Stimulated activated CD8-positive, alpha-beta memory T cell treated with anti-CD3 and anti-CD28 coated beads, Interleukin-2, amount 100 ng/mL, for 1 hour (primary cell): Measurements from ENCODE around the gene NATD1.
"Not testable (repeated sequence)": the region's sequence is repeated elsewhere in the genome, so short reads cannot be mapped to it uniquely, and the experiment has no call there.

Experiments used
- DNase-seq, 2 donors: peaks; one replicate each; pipeline ENCODE4 v3.0.0-alpha.2; 2020; ENCODE audit warnings: low read depth in 2 of 2

Gene NATD1

GRCh38 chr17:21247552-21248258 is 5.5 kb downstream of the NATD1 start:
- DNase-seq, result no peak

GRCh38 chr17:21246698-21247097 is 6.5 kb downstream of the NATD1 start:
- DNase-seq, result no peak

GRCh38 chr17:21245639-21246084 is 7.5 kb downstream of the NATD1 start:
- DNase-seq, result no peak

- DNase-seq, result no peak
Measured at GRCh38 chr17:21243516-21244303, 9.5 kb downstream of the NATD1 start.

- no peak for DNase-seq
Measured at GRCh38 chr17:21242780-21243515, 10.3 kb downstream of the NATD1 start.

GRCh38 chr17:21242026-21242697 is 11.0 kb downstream of the NATD1 start:
- no peak for DNase-seq

- DNase-seq, result no peak
Measured at GRCh38 chr17:21241564-21241963, 11.6 kb downstream of the NATD1 start.

- no peak for DNase-seq
Measured at GRCh38 chr17:21240369-21241055, 12.7 kb downstream of the NATD1 start.

- DNase-seq, result no peak
Measured at GRCh38 chr17:21239680-21240368, 13.4 kb downstream of the NATD1 start.

GRCh38 chr17:21235921-21236320 is 17.3 kb downstream of the NATD1 start:
- DNase-seq, result no peak

- DNase-seq, result no peak
Measured at GRCh38 chr17:21233581-21234347, 19.4 kb downstream of the NATD1 start.

- DNase-seq, result no peak
Measured at GRCh38 chr17:21232033-21232749, 21.0 kb downstream of the NATD1 start.

GRCh38 chr17:21231533-21231932 is 21.7 kb downstream of the NATD1 start:
- DNase-seq, result no peak

- DNase-seq, result no peak
Measured at GRCh38 chr17:21228845-21229244, 24.4 kb downstream of the NATD1 start.

GRCh38 chr17:21228111-21228510 is 25.1 kb downstream of the NATD1 start:
- DNase-seq, result no peak

GRCh38 chr17:21227277-21227676 is 25.9 kb downstream of the NATD1 start:
- not testable (repeated sequence) for DNase-seq

GRCh38 chr17:21223086-21223485 is 30.1 kb downstream of the NATD1 start:
- no peak for DNase-seq

- no peak for DNase-seq
Measured at GRCh38 chr17:21218831-21219380, 34.3 kb downstream of the NATD1 start.

- DNase-seq, result no peak
Measured at GRCh38 chr17:21218101-21218500, 35.1 kb downstream of the NATD1 start.
